Measurements from ENCODE around the gene SIK2.

SIK2 gene

DNA sequence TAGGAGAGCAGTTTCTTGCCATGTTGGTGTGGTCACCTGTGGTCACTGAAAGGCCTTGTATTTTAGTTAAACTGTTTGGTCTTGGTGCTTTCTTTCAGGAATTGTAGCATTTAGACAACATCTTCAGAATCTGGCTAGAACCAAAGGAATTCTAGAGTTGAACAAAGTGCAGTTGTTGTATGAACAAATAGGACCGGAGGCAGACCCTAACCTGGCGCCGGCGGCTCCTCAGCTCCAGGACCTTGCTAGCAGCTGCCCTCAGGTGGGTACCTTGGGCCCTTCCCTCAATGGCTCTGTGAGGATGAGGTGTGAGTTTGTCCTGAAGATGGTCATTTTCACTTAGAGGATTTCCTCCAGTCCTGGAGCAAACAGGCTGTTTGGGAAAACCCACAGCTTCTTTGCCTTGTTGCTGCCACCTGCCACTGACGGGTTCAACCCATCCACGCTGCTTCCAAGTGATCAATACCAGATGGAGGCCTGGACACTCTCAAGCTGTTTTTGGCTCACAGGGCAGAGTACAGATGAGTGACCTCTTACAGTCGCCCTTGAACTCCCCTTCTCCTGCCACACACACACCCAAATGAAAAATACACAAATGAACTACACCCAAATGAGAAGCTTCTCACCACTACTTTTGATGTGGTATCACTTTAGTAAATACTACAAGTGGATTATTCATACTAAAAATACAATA lies 118.7 kb downstream of the SIK2 start:
- H3K4me3 ChIP-seq (ENCODE audit: low read depth, low read length), result no peak overlapping the region
- TF ChIP-seq, protein P1, sequence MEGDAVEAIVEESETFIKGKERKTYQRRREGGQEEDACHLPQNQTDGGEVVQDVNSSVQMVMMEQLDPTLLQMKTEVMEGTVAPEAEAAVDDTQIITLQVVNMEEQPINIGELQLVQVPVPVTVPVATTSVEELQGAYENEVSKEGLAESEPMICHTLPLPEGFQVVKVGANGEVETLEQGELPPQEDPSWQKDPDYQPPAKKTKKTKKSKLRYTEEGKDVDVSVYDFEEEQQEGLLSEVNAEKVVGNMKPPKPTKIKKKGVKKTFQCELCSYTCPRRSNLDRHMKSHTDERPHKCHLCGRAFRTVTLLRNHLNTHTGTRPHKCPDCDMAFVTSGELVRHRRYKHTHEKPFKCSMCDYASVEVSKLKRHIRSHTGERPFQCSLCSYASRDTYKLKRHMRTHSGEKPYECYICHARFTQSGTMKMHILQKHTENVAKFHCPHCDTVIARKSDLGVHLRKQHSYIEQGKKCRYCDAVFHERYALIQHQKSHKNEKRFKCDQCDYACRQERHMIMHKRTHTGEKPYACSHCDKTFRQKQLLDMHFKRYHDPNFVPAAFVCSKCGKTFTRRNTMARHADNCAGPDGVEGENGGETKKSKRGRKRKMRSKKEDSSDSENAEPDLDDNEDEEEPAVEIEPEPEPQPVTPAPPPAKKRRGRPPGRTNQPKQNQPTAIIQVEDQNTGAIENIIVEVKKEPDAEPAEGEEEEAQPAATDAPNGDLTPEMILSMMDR (IDR thresholded peaks at IDR 0.05; ENCODE audit: low read depth, low read length, missing control alignments), result no peak
- no peak for DNase-seq (ENCODE audit: low read depth)

- TF ChIP-seq, protein P1 (IDR thresholded peaks at IDR 0.05; ENCODE audit: low read depth, low read length, missing control alignments), result no peak
- no peak for DNase-seq (ENCODE audit: low read depth)
- no peak overlapping the region for H3K4me3 ChIP-seq (ENCODE audit: low read depth, low read length)
Measured at GRCh38 chr11:111722501-111722900, 120.3 kb downstream of the SIK2 start.

- TF ChIP-seq, protein P1 (IDR thresholded peaks at IDR 0.05; ENCODE audit: low read depth, low read length, missing control alignments), result no peak
- no peak overlapping the region for H3K4me3 ChIP-seq (ENCODE audit: low read depth, low read length)
- no peak for DNase-seq (ENCODE audit: low read depth)
Measured at GRCh38 chr11:111723595-111723994, 121.3 kb downstream of the SIK2 start.

DNA sequence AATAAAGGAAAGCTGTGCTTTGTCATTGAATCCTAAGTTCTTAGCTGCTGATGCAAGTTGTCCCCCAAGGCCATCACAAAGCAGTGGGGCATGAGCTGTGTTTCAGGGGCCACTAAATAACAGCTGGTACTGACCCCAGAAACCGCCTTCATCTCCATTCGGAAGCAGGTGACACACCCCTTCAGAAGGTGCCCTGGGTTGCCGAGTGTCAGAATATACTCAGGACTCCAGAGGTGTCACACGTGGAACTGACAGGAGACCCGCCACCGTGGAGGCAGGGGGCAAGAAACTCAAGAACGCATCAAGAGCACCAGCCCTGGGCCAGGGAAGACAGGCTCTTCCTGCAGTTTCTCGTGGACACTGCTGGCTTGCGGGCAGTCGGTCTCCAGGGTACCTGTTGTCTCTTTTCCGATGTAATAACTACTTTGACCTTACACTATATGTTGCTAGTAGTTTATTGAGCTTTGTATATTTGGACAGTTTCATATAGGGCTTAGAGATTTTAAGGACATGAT lies 122.4 kb downstream of the SIK2 start:
- TF ChIP-seq, protein P1 (IDR thresholded peaks at IDR 0.05; ENCODE audit: low read depth, low read length, missing control alignments), result no peak

DNA sequence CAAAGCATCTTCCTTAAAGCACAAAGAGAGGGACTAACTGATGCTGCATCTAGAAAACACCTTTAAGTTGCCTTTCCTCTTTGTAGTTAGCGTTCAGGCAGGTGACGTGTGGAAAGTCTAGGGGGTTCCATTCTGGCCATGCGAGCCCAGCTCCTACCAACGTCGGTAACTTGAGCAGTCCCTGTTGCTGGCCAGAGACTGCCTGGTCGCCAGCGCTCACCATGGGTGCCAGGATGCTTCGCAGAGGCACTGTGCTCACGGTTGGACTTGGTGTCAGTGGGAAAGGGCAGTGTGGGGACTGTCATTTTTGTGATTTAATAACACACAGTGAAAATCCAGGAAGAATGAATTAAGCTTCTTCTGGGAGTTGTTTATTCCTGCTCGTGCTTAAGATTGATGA lies 123.4 kb downstream of the SIK2 start:
- H3K4me3 ChIP-seq (ENCODE audit: low read depth, low read length), result no peak overlapping the region
- no peak for DNase-seq (ENCODE audit: low read depth)
- TF ChIP-seq, protein P1 (IDR thresholded peaks at IDR 0.05; ENCODE audit: low read depth, low read length, missing control alignments), result no peak

More for the DNA sequence above, 122.4 kb downstream of the SIK2 start:
- no peak overlapping the region for H3K4me3 ChIP-seq (ENCODE audit: low read depth, low read length)
- no peak for DNase-seq (ENCODE audit: low read depth)

GRCh38 chr11:111726301-111726713 lies 124.1 kb downstream of the SIK2 start:
- TF ChIP-seq, protein P1 (IDR thresholded peaks at IDR 0.05; ENCODE audit: low read depth, low read length, missing control alignments), result no peak
- no peak for DNase-seq (ENCODE audit: low read depth)
- H3K4me3 ChIP-seq (ENCODE audit: low read depth, low read length), result no peak overlapping the region

GRCh38 chr11:111727431-111727830 lies 125.2 kb downstream of the SIK2 start:
- TF ChIP-seq, protein P1 (IDR thresholded peaks at IDR 0.05; ENCODE audit: low read depth, low read length, missing control alignments), result no peak
- no peak overlapping the region for H3K4me3 ChIP-seq (ENCODE audit: low read depth, low read length)
- DNase-seq (ENCODE audit: low read depth), result no peak

All from GM12864 (cell line).